GM19035 (cell line): Measurements from ENCODE around the gene EZH1.

Source experiments
- ATAC-seq: cut with Tn5 transposase; IDR thresholded peaks from one replicate; pipeline ENCODE4 v1.9.1; 2021; ENCODE audit not compliant: unreplicated experiment

EZH1 gene

GRCh38 chr17:42744806-42745617 lies at the start of gene EZH1:
Gene EZH1 (minus strand): TSS chr17:42745040. CDS start chr17:42728941, 16,099 bp downstream.
- ATAC-seq = peak; percentile 78

DNA sequence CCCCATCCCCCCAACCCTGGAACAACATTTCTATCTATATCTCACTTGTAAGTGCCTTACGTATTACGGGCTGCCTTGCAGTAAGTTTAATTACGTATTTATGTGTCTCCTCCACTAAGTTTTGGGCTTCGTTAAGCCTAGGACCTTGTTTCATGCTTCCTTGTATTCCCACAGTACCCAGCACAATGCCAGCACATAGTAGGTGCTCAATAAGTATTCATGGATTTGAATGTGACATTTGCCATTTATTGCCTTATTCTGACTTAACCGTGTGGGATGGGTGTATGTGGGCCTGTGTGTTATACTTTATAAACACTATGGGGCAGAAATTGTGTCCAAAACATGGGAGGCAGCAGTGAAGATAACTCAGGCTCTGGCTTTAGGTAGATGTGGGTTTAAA lies 47.7 kb upstream of the EZH1 start:
- no peak for ATAC-seq

- no peak for ATAC-seq
These were observed 47.1 kb upstream of the EZH1 start for GRCh38 chr17:42791948-42792347.

DNA sequence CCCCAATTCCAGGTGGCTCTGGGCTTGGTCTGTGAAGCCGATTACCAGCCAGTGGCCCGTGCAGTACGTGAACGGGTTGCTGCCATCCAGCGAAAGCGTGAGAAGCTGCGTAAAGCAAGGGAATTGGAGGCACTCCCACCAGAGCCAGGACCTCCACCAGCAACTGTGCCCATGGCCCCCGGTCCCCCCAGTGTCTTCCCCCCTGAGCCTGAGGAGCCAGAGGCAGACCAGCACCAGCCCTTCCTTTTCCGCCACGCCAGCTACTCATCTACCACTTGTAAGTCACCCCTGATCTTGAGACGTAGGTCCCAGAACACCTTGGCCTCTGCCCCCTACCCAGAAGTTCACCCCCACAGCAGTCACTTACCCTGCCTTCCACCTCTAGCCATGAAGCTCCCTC lies 42.4 kb upstream of the EZH1 start:
- ATAC-seq = no peak

DNA sequence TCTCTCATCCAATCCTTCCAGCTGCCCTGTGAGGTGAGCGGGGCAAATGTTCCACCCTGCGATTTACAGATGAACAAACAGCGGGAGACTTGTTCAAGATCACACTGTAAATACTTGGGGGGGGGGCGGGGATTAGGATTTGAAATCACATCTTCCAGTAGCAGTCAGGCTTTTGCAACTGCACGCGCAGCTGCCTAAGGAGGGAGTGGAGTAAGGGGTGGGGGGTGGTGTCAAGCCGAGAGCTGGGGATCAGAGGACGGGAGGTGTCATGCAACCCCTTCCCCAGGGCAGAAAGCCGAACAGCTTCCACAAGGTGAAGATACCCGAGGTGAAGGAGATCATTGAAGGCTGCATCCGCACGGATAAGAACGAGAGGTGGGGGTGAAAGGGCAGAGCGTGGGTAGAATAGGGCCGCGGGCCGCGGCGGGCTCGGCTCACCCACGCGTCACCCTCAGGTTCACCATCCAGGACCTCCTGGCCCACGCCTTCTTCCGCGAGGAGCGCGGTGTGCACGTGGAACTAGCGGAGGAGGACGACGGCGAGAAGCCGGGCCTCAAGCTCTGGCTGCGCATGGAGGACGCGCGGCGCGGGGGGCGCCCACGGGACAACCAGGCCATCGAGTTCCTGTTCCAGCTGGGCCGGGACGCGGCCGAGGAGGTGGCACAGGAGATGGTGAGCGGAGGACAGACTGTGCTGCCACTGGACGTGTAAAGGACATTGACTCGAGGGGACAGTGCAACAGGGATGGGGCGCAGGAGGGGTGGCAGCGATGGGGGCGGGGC lies 40.2 kb upstream of the EZH1 start:
- ATAC-seq = no peak

GRCh38 chr17:42784409-42784808 lies 39.6 kb upstream of the EZH1 start:
- no peak for ATAC-seq

DNA sequence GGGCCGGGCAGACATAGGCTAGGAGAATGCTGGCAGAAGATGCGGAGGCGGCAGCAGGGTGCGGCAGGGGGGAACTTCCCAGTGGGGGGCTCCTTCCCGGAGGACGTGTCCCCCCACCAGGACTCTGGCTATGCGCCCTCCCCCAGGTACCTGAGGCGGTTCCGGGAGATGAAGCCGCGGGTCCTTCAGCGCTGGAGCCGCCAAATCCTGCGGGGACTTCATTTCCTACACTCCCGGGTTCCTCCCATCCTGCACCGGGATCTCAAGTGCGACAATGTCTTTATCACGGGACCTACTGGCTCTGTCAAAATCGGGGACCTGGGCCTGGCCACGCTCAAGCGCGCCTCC lies 38.9 kb upstream of the EZH1 start:
- no peak for ATAC-seq

DNA sequence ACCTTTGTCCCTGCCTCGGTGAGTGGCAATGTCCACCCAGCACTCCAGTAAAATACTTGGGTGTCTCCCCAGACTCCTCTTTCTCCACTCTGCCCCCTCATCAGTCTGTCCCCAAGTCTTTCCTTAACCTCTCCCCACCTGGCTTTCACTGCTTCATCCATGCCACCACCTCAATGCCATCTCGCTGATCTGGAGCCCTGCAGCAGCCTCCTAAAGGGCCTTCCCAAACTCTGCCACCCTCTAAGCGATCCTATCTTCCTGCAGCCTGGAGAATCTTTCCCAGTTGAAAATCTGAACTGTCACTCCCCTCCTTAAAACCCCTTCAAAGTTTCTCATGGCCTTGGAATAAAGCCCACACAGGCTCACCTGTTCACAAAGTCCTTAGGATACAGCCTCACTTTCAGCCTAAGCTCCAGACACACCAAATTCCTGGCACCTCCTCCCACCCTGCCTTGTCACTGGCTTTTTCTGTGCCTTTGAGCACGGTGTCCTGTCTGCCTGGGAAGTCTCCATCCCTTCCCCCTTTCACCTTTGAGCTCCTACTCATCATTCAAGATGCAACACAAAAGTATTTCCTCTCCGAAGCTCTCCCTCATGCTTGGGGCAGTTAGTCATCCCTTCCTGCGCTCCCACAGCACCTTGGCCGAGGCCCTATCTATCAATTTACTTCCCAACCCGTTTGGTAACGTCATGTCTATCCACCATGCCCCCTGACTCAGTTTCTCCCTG lies 38.4 kb upstream of the EZH1 start:
- ATAC-seq = no peak

- no peak for ATAC-seq
These were observed 37.6 kb upstream of the EZH1 start for GRCh38 chr17:42782166-42783061.

DNA sequence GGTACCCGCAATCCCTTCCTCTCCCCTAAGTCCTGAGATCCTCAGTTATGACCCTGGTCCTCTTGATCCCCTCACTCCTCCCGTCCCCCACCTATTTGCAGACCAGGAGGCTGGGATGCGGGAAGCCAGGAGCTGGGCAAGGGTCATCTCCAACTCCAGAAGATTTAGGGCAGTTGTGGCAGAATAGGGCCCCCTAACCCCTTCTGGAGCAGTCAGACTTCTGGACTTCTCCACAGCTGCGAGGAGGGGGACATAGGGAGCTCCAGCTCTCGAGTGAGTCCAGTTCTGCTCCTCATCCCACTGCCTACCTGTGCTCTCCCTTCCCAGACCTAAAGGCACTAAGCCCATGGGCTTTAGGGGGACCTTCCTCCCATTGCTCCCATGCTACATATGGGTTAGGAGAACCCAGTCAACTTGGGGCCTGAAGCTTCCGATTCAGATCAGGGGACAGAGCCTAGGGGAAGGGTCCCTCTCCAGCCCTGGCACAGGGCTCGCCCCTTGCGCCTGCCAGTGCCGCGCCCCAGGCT lies 36.9 kb upstream of the EZH1 start:
- no peak for ATAC-seq

DNA sequence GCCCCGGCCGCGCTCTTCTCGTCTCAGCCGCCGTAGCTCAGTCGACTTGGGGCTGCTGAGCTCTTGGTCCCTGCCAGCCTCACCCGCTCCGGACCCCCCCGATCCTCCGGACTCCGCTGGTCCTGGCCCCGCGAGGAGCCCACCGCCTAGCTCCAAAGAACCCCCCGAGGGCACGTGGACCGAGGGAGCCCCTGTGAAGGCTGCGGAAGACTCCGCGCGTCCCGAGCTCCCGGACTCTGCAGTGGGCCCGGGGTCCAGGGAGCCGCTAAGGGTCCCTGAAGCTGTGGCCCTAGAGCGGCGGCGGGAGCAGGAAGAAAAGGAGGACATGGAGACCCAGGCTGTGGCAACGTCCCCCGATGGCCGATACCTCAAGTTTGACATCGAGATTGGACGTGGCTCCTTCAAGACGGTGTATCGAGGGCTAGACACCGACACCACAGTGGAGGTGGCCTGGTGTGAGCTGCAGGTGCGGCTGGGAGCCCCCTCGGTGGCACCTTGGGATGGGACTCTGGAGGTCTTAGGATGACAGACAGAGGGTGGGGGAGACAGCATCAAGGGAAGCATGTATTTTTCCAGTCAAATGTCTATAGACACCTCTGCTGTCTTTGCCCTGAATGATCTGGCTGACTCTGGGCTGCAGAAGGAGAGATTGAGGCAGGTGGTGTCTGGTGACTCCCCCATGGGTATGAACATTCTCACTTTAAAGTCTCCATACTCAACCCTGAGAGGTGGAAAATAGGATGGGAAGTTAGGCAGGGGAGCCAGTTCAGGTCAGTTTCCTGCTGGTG lies 36.2 kb upstream of the EZH1 start:
- ATAC-seq = no peak

- no peak for ATAC-seq
These were observed 35.4 kb upstream of the EZH1 start, which contains the start of gene WNK4 for GRCh38 chr17:42779936-42780850. Gene WNK4 (plus strand): TSS chr17:42780610. CDS start chr17:42780699, 89 bp downstream.

GRCh38 chr17:42779304-42779935 lies 34.6 kb upstream of the EZH1 start:
- no peak for ATAC-seq

DNA sequence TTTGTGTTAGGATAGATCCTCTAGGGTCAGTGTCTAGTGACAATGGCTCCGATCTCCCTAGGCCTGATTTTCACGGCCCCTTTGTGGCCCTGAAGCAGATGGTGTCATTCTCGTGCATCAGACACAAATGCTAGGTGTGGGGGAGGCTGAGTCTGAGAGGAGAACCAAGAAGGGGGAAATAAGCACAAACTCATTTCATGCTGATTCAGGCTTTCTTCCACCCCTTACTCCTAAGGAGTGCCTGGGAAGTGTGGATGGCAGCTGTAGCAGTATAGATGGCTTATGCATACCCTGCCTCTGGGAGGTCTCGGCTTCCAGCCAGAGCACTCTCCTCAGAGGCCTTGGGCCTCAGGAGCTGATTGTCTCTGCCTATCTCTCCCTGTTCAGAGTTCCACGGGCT lies 33.7 kb upstream of the EZH1 start:
- no peak for ATAC-seq

DNA sequence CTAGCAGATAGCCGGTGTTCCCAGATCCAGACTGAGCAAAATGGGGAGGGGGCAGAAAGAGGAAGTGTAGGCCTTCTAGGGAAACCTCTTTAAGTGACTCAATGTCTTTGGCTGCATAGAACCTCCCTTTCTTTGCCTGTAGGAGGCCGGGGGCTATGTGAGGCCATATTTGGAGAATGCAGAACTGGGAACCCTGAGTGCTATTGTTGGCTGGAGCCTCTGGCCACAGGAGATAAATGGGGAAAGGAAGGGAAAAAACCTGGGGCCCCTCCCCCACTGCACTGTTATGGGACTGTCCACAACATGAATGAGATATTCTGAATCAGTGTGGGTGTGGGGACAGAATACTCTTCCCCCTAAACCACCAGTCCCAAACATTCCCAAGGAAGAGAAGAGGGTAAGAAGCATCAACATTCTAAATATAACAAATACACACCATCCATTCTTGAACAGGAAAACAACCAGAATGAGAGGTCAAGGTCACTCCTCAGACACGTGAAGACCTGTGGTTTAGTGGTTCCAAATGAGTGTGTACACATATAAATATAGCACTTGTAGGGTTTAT lies 30.8 kb upstream of the EZH1 start:
- no peak for ATAC-seq

GRCh38 chr17:42774066-42774745 lies 29.4 kb upstream of the EZH1 start:
- ATAC-seq = no peak
